HG03159 (cell line): ENCODE data around the gene GCSAM.
A peak's percentile ranks its signal among the peaks of the same experiment; 100 is the strongest.

Experiments used
- ATAC-seq: cut with Tn5 transposase; IDR thresholded peaks from one replicate; pipeline ENCODE4 v1.9.1; 2021; ENCODE audit warnings: mild to moderate bottlenecking, moderate library complexity; ENCODE audit not compliant: unreplicated experiment

Gene GCSAM, protein sequence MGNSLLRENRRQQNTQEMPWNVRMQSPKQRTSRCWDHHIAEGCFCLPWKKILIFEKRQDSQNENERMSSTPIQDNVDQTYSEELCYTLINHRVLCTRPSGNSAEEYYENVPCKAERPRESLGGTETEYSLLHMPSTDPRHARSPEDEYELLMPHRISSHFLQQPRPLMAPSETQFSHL

DNA sequence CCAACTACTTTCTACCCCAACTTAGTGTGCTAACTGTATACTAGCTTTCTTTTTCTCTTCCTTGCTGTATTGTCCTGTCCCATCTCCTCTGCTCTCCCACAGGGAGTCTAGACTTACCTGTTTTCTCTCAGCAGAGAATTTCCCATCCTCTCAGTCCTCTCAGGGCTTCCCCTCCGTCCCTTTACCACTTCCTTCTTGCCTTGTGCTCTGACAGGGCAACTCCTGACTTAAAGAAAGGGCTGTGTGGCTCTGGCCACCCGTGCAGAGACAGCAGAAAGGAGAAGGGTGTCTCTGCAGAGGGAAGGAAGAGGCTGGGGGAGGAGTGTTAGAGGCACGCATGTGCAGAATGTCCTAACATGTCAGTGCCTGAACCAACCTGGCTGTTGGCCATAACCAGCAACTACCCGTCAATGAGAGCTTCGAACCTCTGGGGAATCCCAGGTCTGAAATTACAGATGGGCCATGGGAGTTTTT, at the start of gene GCSAM:
TSS of gene GCSAM (minus strand) at position 274 of the 474 bp plus-strand sequence. CDS start at position 146, 128 bp downstream.
- peak; percentile 61 for ATAC-seq

DNA sequence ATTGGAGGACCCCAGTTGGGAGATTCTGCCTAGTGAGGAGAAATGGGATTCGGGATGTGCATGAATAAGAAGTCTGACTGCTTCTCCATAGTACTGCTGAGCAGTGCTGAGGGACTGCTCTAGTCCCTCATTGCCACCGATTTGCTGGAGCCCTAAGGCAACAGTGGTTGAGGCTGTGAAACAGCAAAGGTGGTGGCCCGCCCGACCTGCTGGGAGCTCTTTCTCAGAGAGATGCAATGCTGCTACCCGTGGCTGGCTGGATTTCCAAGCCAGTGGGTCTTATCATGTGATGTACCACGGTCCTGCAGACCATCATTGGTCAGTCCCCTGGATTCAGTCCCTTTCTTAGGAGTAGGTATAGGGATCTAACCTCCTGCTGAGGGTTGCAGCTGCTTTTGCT, 42.6 kb upstream of the GCSAM start:
- ATAC-seq = no peak

DNA sequence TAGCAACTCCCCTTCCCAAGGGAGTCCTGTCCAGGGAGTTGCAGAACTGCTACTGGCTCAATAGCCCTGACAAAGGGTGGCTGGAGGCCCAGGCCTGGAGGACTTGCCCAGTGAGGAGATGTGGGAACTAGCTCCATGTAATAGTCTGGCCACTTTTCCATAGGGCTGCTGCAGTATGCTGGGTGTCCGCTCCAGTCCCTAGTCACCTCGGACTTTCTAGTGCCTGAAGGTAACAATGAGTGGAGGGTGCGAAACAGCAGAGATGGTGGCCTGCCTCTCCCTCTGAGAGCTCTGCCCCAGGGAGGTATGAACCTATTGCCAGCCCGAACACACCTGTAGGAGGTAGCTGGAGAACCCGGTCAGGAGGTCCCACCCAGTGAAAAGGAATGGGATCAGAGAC, 42.0 kb upstream of the GCSAM start:
- ATAC-seq = no peak

DNA sequence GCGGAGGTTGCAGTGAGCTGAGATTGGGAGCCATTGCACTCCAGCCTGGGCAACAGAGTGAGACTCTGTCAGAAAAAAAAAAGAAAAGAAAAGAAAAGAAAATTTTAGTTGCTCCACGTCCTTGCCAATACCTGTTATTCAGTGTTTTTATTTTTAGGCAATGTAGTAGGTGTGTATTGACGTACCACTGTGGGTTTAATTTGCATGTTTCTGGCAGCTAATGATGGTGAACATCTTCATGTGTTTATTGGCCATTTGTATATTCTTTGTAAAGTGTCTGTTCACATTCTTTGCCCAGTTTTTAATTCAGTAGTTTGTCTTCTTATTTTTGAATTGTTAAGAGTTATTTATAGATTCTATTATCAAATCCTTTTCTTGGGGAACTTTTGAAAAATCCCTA, 38.1 kb upstream of the GCSAM start:
- no peak for ATAC-seq

DNA sequence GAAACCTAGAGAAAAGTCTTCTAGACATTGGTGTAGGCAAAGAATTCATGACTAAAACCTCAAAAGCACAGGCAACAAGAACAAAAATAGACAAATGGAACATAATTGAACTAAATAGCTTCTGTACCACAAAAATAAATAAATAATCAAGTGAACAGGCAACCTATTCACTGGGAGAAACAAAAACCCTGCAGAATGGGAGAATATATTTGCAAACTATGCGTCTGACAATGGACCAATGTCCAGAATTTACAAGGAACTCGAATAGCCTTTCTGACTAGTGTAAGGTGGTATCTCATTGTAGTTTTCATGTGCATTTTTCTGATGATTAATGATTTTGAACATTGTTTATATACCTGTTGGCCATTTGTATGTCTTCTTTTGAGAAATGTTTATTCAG, 37.0 kb upstream of the GCSAM start:
- ATAC-seq = no peak

DNA sequence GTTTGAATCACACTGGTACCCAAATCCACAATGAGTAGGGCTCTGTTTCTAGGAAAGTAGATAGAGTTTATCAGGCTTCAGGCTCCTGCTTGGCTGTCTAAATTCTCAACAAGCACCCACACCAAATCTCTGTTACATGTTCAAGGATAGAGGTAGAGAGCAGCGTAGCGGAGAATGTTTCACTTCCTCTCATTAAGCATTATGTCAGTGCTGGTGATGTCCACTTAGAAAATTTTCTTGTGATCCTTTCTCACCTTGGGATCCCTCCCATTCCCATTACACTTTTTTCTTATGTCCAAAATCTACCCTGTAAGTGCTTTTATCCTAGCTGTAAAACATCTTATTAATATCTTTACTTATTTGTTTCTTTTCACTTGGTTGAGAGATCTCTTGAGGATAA, 34.7 kb upstream of the GCSAM start:
- peak; percentile 76 for ATAC-seq

DNA sequence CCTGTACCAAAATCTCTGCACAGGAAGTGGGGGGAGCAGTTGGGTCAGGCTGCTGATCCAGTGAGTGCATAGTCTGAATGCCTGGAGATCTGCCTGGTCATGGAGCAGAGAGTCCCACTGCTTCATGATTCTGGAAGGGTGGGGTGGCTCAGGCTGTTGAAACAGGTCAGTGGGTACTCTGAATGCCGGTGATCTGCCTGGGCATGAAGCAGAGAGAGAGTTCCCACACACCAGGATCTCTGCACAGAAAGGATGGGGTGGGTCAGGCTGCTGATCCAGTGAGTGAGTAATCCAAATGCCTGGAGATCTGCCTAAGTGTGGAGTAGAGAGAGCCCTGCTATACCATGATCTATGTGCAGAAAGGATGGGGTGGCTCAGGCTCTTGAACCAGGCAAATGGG, 16.1 kb upstream of the GCSAM start:
- ATAC-seq = no peak

DNA sequence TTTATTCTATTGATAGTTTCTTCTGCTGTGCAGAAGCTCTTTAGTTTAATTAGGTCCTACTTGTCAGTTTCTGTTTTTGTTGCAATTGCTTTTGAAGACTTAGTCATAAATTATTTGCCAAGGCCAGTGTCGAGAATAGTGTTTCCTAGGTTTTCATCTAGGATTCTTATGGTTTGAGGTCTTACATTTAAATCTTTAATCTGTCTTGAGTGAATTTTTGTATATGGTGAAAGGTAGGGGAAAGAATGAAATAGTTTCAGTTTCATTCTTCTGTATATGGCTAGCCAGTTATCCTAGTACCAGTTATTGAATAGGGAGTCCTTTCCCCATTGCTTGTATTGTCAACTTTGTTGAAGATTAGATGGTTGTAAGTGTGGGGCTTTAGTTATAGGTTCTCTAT, 10.6 kb upstream of the GCSAM start:
- ATAC-seq = no peak

DNA sequence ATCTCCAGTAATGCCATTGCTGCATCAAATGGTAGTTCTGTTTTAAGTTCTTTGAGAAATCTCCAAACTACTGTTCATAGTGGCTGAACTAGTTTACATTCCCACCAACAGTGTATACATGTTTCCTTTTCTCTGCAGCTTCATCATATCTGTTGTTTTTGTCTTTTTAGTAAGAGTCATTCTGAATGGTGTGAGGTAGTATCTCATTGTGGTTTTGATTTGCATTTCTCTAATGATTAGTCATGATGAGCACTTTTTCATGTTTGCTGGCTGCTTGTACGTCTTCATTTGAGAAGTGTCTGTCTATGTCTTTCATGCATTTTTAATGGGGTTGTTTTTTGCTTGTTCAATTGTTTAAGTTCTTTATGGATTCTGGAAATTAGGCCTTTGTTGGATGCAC, 10.2 kb upstream of the GCSAM start:
- ATAC-seq = peak; percentile 46

DNA sequence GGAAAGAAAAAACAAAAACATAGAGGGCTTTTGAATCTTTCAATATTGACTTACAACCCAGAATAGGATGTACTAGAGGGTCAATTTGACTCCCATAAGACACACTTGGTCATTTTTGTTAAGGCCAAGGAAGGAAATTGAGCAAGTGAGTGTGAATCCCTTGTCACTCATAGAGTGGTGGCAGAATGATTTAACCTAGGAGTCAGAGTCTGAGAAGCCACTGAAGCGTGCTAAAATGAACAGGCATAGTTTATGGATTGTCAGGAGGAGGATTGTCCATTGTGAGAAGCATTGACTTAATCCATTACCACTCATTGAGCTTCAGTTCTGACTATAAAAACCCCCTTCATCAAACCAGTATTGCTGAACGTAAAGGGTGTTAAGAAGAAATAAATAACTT, 8.2 kb upstream of the GCSAM start:
- no peak for ATAC-seq

DNA sequence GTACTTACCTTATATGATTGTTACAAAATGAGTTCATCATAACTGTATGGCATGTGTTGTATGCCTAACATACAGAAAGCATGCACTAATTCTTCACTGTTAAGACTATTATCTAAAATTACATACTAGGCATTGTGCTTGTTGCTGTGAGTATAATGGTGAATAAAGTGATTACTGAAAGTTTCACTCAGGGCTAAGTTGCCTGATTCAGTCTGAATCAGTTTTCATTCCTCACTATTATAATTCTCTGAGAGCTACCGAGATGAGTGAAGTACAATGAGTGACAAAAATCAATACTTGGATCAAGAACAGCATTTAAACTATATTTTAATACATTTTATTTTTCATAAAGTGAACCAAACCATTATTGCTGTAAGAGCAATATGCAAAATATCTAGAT, 7.5 kb upstream of the GCSAM start:
- no peak for ATAC-seq

DNA sequence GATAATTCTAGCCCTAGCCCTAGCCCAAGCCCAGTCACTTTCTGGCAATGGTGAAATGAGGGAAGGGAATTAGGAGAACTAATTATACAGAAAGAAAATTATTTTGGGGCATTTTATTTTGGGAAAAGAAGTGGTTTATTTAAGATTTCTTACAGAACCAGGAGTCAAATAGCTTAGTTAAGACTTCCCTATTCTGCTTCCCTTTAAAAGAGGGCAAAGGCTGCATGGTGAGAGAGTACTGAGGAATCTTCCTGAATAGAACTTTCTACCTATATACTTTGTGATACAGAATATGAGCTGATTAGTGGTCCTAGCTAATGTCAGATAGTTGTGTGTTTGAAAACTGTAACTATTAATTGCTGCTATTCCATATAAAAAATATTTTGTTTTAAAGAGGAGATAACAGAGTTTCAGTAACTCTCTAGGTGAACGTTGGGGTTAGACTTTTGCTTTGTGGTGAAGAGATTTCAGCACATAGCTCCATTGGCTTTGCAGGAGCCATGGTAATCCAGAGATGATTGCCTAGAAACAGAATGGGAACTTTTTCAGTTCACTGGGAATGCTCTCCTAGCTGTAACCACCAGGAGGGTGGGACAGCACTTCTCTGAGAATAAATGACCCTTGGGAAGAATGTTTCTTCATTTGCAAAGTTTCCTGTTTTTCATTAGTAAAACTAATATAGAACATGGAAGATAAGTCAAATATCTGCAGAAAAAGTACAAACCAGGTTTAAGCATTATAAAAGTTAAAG, 5.3 kb upstream of the GCSAM start:
- ATAC-seq = no peak

DNA sequence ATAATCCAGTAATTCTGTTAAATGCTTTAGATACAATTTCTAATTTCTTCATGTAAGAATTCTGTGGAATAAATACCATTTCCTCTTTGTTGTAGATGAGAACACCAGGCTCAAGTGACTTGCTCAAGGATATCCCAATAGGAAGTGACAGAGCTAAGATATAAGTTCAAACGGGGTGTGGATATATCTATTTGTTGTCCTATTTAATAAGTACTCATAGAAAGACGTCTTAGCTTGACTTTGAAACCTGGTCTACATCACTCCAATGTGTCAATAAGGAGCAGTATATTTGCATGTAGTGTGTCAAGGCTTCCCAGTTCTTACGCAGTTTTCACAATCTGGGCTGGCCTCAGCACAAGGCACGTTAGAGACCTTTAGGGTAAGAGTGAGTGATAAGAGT, 4.7 kb upstream of the GCSAM start:
- no peak for ATAC-seq

DNA sequence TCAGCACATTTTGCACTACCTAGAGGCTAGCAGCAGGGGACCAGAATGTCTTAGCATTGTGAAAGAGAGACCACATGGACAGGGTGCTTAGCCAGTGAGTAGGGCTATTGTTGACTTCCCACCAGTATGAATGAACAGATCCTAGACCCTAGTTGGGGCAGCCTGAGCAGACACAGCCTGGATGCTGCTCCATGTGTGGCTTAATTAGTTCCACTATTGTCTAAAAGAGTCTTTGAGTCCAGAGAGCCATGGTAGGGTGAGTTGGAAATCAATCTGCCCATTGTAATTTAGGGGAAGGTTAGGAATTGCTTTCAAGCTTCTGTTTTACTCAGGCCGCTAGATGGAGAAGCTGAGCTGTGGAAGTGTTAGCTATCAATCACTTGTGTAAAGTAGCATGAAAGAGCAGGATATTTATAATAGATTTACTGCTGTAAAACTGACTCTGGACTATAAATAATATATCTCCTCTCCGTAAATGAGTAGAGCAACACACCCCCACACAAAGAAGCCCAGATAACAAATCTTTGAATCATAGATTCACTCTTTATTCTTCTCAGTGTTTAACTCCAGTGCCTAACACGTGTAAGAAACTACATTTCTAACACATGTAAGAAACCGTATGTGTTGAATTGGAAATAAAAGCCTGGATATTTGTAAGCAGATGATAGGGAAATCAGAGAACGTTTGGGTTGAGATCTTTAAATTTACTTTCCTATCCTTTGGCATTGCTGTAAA, 4.1 kb upstream of the GCSAM start:
- peak; percentile 25 for ATAC-seq

DNA sequence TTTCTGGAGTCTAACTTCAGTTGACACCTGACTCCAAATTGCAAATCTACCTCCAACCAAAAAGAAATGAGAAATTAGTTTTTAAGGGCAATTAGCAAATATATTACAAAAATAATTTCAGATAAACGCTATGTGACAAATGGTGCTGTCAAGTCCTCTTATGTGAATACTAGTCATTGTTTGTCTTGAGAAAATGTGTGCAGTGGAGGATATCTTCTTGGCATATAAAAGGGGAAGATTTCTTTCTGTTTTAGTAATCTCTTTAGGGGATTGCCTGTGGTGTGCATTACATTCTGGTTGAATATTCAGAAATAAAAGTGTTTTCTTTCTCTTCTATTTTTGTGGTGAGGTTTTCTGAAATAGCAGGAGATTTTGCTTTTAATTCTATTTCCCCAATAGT, 3.0 kb upstream of the GCSAM start:
- ATAC-seq = no peak

DNA sequence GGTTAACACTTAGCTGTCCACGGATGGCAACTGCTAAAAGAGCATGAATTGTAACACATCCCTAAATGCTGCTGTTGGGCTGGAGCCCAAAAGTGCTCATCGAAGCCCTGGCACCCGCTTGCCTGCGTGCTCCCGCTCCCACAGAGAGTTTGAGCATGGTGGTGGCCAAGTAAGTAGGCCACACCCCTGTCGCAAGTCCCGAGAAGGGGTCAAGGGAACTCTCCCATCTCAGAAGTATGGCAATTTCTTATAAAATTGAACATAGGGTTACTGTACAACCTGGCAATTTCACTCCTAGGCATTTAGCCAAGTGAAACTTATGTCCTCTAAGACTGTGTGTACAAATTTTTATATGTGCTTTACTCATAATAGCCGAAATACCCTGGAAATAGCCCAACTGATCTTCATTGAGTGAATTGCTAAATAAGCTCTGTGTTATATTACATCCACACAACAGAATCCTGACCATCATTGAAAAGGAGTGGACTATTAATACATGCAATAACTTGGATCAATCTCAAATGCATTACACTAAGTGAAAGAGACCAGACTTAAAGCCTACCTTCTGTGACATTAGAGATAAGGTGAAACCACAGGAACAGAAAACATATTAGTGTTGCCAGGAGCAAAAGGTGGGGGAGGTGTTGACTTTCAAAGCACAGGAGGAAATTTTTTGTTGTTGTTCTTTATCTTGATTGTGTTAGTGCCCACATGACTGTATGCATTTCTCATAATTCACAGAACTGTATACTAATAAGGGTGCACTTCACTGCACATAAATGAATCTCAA, 1.5 kb upstream of the GCSAM start:
- no peak for ATAC-seq

DNA sequence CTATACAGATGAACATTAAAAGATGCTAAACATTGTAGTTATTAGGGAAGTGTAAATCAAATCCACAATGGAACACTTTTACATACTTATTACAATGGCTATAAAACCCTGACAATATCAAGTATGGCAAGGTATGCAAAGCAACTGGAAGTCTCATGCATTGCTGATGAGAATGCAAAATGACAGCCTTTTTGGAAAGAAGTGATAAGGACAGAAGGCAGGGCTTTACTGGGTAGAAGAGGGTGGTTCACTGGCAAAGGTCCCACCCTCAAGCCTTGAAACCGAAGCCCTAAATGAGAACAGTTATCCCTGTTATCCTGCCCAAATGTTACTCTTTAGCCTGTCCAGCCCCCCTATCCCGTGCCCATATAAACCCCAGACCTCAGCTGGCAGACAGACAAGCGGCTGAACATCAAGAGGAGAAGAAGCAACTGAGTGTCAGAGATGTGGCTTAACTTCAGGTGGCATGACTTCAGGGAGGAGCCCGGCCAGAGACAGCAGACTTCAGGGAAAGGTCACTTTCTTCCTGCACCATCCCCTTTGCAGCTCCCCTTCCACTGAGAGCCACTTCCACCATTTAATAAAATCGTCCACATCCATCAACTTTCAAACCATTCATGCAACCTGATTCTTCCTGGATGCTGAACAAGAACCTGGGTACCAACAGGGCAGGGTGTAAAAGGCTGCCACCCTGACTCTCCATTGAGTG, 732 bp upstream of the GCSAM start:
- no peak for ATAC-seq

DNA sequence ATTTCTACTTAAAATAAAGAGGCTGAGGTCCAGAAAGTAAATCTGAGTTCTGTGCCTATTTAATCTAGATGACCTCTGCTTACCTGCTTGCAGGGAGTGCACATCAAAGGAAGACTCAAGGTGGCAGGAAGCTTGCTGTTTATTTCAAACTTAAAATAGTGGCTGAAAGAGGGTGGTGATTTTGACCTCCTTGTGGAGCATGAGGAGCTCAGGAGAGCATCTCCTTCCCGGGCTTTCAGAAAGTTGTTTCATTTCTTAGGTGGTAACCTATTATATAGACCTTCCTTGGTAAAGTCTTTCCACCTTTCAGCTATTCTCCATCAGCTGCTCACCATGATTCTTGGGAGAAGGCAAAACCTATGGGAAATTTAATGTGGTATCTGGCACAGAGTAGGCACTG, 494 bp downstream of the GCSAM start:
- peak; percentile 0 for ATAC-seq

DNA sequence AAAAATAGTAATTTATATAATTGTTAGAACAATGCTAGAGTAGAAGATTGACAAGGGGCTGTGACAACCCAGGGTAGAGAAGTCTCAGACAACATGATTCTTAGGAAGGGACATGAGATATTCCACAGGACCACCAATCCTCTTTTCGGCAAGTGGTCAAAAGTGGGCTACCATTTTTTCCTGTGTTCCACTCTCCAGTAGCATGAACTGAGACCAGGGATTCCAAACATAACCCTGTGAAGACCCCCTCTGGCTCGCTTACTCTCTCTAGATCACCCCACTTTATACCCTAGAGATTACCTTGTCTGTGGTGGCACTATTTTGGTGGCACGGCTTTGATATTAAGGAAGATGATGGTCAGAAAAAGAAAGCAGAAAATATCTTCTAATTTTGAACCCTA, 960 bp downstream of the GCSAM start:
- ATAC-seq = no peak

DNA sequence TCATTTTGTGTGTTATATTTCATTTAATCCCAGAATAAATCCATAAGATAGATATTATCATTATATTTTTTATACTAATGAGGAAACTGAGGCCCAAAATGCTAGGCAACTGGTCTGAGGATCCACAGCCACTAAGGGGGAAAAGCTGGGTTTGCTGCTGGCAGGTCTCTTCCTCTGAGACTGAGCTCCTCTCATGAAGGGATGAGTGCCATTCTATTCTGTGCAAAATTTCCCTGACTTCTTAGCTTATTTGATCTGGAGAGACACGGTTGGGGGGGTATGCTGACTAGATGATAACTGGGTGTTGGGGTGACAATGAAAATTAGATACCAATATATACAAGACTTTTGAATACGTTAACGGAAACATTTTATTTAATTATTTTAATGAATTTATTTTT, 1.9 kb downstream of the GCSAM start:
- ATAC-seq = no peak

DNA sequence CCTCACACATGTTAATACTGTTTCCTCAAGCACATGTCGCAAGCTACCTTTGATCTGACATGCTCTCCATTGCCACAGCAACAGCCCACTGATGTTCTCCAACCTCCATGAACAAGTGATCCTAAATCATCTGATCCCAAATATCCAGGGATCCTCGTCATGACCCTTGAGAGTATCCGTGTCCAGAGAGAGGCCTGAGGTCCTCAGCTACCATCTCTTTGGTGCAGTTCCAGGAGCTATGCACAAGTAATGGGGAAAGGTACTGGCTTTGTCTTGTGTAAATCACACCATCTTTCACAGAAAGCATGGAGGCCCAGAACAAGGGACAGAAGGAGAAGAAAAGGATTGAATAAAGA, 2.4 kb downstream of the GCSAM start:
- no peak for ATAC-seq
